ENCODE data around the gene GINS1.

DNA sequence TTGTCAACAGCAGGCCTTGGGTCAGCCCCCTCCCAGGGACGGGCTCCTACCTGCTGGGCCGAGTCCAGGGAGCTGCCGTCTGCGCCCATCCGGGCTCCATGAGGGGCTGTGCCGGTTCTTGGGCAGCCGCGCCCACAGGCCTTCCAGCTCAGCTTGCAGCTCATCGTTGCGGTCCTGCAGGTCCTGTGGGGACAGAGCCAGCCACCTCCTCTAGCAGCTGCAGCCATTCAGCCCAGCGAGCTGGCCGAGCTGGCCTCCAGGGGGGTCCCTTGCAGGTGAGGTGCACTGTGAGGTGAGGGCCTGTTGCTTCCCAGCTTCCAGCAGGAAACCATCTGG lies 74.4 kb downstream of the GINS1 start:
- TF ChIP-seq POLR2A (IDR thresholded peaks at IDR 0.05) (no peak), POLR2AphosphoS5 (IDR thresholded peaks at IDR 0.05) (no peak)
- TF ChIP-seq, protein P1, sequence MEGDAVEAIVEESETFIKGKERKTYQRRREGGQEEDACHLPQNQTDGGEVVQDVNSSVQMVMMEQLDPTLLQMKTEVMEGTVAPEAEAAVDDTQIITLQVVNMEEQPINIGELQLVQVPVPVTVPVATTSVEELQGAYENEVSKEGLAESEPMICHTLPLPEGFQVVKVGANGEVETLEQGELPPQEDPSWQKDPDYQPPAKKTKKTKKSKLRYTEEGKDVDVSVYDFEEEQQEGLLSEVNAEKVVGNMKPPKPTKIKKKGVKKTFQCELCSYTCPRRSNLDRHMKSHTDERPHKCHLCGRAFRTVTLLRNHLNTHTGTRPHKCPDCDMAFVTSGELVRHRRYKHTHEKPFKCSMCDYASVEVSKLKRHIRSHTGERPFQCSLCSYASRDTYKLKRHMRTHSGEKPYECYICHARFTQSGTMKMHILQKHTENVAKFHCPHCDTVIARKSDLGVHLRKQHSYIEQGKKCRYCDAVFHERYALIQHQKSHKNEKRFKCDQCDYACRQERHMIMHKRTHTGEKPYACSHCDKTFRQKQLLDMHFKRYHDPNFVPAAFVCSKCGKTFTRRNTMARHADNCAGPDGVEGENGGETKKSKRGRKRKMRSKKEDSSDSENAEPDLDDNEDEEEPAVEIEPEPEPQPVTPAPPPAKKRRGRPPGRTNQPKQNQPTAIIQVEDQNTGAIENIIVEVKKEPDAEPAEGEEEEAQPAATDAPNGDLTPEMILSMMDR (IDR thresholded peaks at IDR 0.05), result no peak
